ENCODE data around the gene KCNIP4.

DNA sequence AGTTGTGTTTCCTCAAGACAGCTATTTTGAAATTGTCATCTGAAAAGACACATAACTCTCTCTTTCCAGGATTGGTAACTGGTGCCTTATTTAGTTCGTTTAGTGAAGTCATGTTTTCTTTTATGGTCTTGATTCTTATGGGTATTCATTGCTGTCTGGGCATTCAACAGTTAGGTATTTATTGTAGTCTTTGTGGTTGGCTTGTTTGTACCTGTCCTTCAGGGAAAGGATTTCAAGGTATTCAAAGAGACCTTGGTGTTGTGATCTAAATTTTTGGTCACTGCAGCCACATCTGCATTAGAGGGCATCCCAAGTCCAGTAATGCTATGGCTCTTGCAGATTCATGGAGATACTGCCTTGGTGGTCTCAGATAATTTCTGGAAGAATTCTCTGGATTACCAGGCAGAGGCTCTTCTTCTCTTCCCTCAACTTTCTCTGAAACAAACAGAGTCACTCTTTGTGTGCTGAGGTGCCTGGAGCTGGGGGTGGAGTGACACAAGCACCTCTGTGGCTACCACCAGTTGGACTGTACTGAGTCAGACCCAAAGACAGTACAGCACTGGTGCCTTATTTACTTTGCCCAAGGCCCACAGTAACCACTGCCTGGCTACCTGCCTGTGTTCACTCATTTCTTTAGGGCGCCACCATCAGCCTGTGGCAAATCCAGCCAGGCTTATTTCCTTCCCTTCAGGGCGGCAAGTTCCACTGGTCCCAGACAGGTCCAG, 620.4 kb downstream of the KCNIP4 start:
- TF ChIP-seq, protein P1, sequence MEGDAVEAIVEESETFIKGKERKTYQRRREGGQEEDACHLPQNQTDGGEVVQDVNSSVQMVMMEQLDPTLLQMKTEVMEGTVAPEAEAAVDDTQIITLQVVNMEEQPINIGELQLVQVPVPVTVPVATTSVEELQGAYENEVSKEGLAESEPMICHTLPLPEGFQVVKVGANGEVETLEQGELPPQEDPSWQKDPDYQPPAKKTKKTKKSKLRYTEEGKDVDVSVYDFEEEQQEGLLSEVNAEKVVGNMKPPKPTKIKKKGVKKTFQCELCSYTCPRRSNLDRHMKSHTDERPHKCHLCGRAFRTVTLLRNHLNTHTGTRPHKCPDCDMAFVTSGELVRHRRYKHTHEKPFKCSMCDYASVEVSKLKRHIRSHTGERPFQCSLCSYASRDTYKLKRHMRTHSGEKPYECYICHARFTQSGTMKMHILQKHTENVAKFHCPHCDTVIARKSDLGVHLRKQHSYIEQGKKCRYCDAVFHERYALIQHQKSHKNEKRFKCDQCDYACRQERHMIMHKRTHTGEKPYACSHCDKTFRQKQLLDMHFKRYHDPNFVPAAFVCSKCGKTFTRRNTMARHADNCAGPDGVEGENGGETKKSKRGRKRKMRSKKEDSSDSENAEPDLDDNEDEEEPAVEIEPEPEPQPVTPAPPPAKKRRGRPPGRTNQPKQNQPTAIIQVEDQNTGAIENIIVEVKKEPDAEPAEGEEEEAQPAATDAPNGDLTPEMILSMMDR (conservative IDR thresholded peaks at IDR 0.05; ENCODE audit: low read length): no peak
- TF ChIP-seq EZH2phosphoT487 (IDR thresholded peaks at IDR 0.05; ENCODE audit: borderline replicate concordance): no peak
